ENCODE results near the gene UBTD1. TPM values are rescaled to one million over a fixed set of nuclear protein-coding genes. Genes with fewer than 3 reads are reported as not detected.

Gene UBTD1
- total RNA-seq, 1 donor from 2014 or later: 0.91 TPM

GRCh38 chr10:97608991-97609561 is 110.4 kb downstream of the UBTD1 start:
- no peak for ATAC-seq (ENCODE audit: low read depth)
- Mint-ChIP-seq H3K4me1 (no peaks in the 10 kb centered on the region), H3K4me3 (no peak overlapping the region), H3K27ac (no peak overlapping the region), H3K9me3 (no peaks in the 10 kb centered on the region), H3K27me3 (peaks cover 2% of the 10 kb centered on the region), H3K36me3 (ENCODE audit: low read depth) (no peaks in the 10 kb centered on the region)
- ChIA-PET CTCF (no interaction called here), POLR2A (no interaction called here)
- no peak for TF ChIP-seq CTCF (IDR thresholded peaks at IDR 0.05)
- DNase-seq: no peak
- intact Hi-C loops (cut with micrococcal nuclease): no loop called here

GRCh38 chr10:97611473-97611872 is 112.7 kb downstream of the UBTD1 start:
- CTCF ChIA-PET: no interaction called here
- Mint-ChIP-seq H3K4me1 (no peaks in the 10 kb centered on the region), H3K4me3 (no peak overlapping the region), H3K36me3 (ENCODE audit: low read depth) (no peaks in the 10 kb centered on the region), H3K9me3 (no peaks in the 10 kb centered on the region), H3K27me3 (no peaks in the 10 kb centered on the region), H3K27ac (no peak overlapping the region)
- POLR2A ChIA-PET: no interaction called here
- no peak for TF ChIP-seq CTCF (IDR thresholded peaks at IDR 0.05)
- intact Hi-C loops (cut with micrococcal nuclease): no loop called here
- ATAC-seq (ENCODE audit: low read depth) (no peak), DNase-seq (no peak)

GRCh38 chr10:97612386-97612785 is 113.7 kb downstream of the UBTD1 start:
- Mint-ChIP-seq H3K36me3 (ENCODE audit: low read depth) (no peaks in the 10 kb centered on the region), H3K27ac (no peak overlapping the region), H3K4me3 (no peak overlapping the region), H3K9me3 (no peaks in the 10 kb centered on the region), H3K27me3 (no peaks in the 10 kb centered on the region), H3K4me1 (no peaks in the 10 kb centered on the region)
- DNase-seq (no peak), ATAC-seq (ENCODE audit: low read depth) (no peak)
- ChIA-PET POLR2A (no interaction called here), CTCF (no interaction called here)
- no peak for TF ChIP-seq CTCF (IDR thresholded peaks at IDR 0.05)
- intact Hi-C loops (cut with micrococcal nuclease): loop anchor here (1.0 kb wide), 1 partner anchor 205 kb away; no protein-coding TSS in a partner anchor

- no peak for TF ChIP-seq CTCF (IDR thresholded peaks at IDR 0.05)
- H3K27me3 Mint-ChIP-seq: no peaks in the 10 kb centered on the region
- ATAC-seq (ENCODE audit: low read depth): no peak
- H3K36me3 Mint-ChIP-seq (ENCODE audit: low read depth): no peaks in the 10 kb centered on the region
- no peaks in the 10 kb centered on the region for H3K9me3 Mint-ChIP-seq
- CTCF ChIA-PET: no interaction called here
- DNase-seq: no peak
- H3K4me1 Mint-ChIP-seq: no peaks in the 10 kb centered on the region
- POLR2A ChIA-PET: interaction anchor here (0.7 kb wide), 1 partner anchor 299 kb away, joined by 6 read pairs; no protein-coding TSS in a partner anchor
- no peak overlapping the region for H3K4me3 Mint-ChIP-seq
- intact Hi-C loops (cut with micrococcal nuclease): no loop called here
- no peak overlapping the region for H3K27ac Mint-ChIP-seq
These were observed 119.6 kb downstream of the UBTD1 start for GRCh38 chr10:97618285-97618684.

- H3K27ac Mint-ChIP-seq: no peak overlapping the region
- POLR2A ChIA-PET: no interaction called here
- intact Hi-C loops (cut with micrococcal nuclease): no loop called here
- H3K4me3 Mint-ChIP-seq: no peak overlapping the region
- no peaks in the 10 kb centered on the region for H3K36me3 Mint-ChIP-seq (ENCODE audit: low read depth)
- no peaks in the 10 kb centered on the region for H3K9me3 Mint-ChIP-seq
- no peaks in the 10 kb centered on the region for H3K4me1 Mint-ChIP-seq
- CTCF ChIA-PET: no interaction called here
- ATAC-seq (ENCODE audit: low read depth) (no peak), DNase-seq (no peak)
- no peak for TF ChIP-seq CTCF (IDR thresholded peaks at IDR 0.05)
- no peaks in the 10 kb centered on the region for H3K27me3 Mint-ChIP-seq
These were observed 120.0 kb downstream of the UBTD1 start for GRCh38 chr10:97618733-97619132.

Other genes starting within 250 kb of the UBTD1 start
- 14.7 and 17.8 TPM in 2 replicates for gene ARHGAP19, start 206.3 kb upstream of the UBTD1 start, total RNA-seq
- gene FRAT1, start 179.7 kb upstream of the UBTD1 start, total RNA-seq: 6.9 TPM in 2 replicates
- 9.7 and 10.9 TPM in 2 replicates for gene FRAT2, start 164.2 kb upstream of the UBTD1 start, total RNA-seq
- 61.8 and 62.6 TPM in 2 replicates for gene RRP12, start 97.6 kb upstream of the UBTD1 start, total RNA-seq
- 162 and 166 TPM in 2 replicates for gene PGAM1, start 72.7 kb upstream of the UBTD1 start, total RNA-seq
- 47.4 and 53.8 TPM in 2 replicates for gene EXOSC1, start 52.9 kb upstream of the UBTD1 start, total RNA-seq
- gene ZDHHC16, start 52.7 kb upstream of the UBTD1 start, total RNA-seq: 39.0 and 40.6 TPM in 2 replicates
- 83.0 and 89.2 TPM in 2 replicates for gene MMS19, start 502 bp upstream of the UBTD1 start, total RNA-seq
- gene ANKRD2, start 73.9 kb downstream of the UBTD1 start, total RNA-seq: not detected in 2 replicates
- gene HOGA1, start 85.5 kb downstream of the UBTD1 start, total RNA-seq: not detected in 2 replicates
- gene C10orf62, start 90.8 kb downstream of the UBTD1 start, total RNA-seq: not detected in 2 replicates
- gene MORN4, start 134.6 kb downstream of the UBTD1 start, total RNA-seq: 1.5 and 2.9 TPM in 2 replicates
- gene PI4K2A, start 141.7 kb downstream of the UBTD1 start, total RNA-seq: 15.0 and 15.1 TPM in 2 replicates
- gene AVPI1, start 188.3 kb downstream of the UBTD1 start, total RNA-seq: 0.51 and 1.2 TPM in 2 replicates
- 0.24 and 0.31 TPM in 2 replicates for gene MARVELD1, start 214.8 kb downstream of the UBTD1 start, total RNA-seq
- gene ZFYVE27, start 238.2 kb downstream of the UBTD1 start, total RNA-seq: 45.3 and 65.7 TPM in 2 replicates

All from activated B cell treated with CpG ODN at 0.5 μM for 24 hours (primary cell).